PFSK-1 (cell line): ENCODE data around the gene CYB5R4.

Source experiments
- REST ChIP-seq, 2 experiments: IDR thresholded peaks; 2 replicates each; pipeline versions ENCODE4 v1.6.1 to v1.8.0; 2011 to 2012; ENCODE audit warnings: low read depth in 2 of 2, low read length in 2 of 2, control low read depth in 1 of 2, inconsistent platforms in 1 of 2, mild to moderate bottlenecking in 1 of 2, moderate library complexity in 1 of 2; ENCODE audit not compliant: insufficient read depth in 1 of 2
- TAF1 ChIP-seq: IDR thresholded peaks from 2 replicates; pipeline ENCODE4 v1.6.1; 2012; ENCODE audit warnings: low read length, control low read depth, borderline replicate concordance; ENCODE audit not compliant: insufficient read depth

DNA sequence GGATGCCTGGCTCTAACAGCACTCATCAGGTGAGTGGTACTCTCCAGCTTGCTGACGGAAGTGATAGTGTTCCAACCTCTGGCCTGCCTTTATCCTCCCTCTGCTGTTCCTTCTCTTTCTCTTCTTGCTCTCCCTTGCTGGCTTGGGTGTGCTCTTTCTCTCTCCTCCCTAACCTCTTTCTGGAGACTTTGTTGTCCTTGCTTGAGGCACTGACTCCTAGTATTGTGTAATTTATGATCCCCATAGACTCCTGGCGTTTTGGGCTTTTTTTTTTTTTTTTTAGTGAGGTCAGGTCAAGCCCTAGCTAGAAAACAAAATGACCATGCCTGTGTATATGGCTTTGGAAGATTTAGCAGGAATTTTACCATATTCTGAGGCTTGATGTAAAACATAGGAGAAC, 89.4 kb downstream of the CYB5R4 start:
- TF ChIP-seq REST (IDR thresholded peaks at IDR 0.05; ENCODE audit: insufficient read depth in 1 of 2, low read depth in 2 of 2, low read length in 2 of 2) (no peak), TAF1 (no peak)
